ENCODE measurements around the gene RFXAP.

The RFXAP gene, protein sequence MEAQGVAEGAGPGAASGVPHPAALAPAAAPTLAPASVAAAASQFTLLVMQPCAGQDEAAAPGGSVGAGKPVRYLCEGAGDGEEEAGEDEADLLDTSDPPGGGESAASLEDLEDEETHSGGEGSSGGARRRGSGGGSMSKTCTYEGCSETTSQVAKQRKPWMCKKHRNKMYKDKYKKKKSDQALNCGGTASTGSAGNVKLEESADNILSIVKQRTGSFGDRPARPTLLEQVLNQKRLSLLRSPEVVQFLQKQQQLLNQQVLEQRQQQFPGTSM

DNA sequence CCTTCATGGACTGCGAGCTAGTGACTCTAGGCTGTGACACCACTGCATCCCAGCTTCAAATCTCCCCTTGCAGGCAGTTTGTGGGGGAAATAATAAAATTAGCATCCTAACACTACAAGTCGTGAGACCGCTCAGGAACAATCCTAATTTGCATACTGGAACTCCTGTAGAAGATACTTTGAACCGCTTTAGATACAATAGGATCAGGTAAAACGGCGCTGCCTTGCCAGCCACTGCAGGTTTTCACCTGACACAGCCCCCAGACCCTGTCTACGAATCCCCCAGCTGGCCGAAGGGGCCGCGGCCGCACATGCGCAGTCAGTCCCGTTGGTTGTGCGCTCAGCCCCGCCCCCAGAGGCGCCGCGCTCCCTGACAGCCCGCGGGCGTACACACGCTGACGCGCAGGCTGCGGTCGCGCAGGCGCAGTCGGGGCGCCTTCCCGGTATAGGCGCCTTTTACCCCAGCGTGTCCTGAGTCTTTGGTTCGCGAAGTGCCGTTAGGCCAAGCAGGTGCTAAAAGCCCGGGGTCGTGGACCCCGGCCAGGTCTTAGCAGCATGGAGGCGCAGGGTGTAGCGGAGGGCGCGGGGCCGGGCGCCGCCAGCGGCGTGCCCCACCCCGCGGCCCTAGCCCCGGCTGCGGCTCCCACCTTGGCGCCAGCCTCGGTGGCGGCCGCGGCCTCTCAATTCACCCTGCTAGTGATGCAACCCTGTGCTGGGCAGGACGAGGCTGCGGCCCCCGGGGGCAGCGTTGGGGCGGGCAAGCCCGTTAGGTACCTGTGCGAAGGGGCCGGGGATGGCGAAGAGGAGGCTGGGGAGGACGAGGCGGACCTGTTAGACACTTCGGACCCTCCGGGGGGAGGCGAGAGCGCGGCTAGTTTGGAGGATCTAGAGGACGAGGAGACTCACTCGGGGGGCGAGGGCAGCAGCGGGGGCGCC, at the start of gene RFXAP:
Gene RFXAP, plus strand, starts transcription at position 419 of the 935 bp plus-strand sequence. Its CDS starts 136 bp downstream, at position 555.
- no peak for DNase-seq (ENCODE audit: low read depth, low spot score)
- ChIA-PET POLR2A (no interaction called here), CTCF (interaction anchor here (1.3 kb wide), 1 partner anchor 162 kb away, joined by 4 read pairs; no protein-coding TSS in a partner anchor)
- no peak for TF ChIP-seq CTCF (IDR thresholded peaks at IDR 0.05; ENCODE audit: insufficient read depth, low read length, missing control alignments)
- peak within 1 kb of the TSS; percentile 80 for H3K4me3 ChIP-seq (ENCODE audit: low read depth, low read length)

DNA sequence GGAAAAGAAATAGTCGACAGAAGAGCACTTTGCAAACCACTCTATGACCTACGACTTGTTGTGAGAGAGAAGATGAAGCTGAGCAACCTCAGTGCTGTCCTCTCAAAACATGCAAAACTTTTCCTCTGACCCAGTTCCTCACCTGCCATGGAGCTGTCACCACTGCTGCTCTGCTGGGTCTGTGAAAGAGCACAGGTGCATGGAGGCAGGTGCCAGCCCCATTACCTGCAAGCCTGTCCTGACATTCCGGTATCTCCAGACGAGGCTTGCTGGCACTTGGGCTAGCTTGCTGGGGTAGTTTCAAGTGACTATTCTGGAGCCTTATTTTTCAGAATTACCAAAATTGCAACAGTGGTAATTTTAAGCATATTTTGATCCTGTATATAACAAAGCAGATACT, 49.5 kb upstream of the RFXAP start:
- POLR2A ChIA-PET, result no interaction called here
- no peak for TF ChIP-seq CTCF (IDR thresholded peaks at IDR 0.05; ENCODE audit: insufficient read depth, low read length, missing control alignments)
- no peak for DNase-seq (ENCODE audit: low read depth, low spot score)
- CTCF ChIA-PET, result interaction anchor here (2.7 kb wide), 1 partner anchor 34 kb away, joined by 9 read pairs; no protein-coding TSS in a partner anchor
- no peak overlapping the region for H3K4me3 ChIP-seq (ENCODE audit: low read depth, low read length)

GRCh38 chr13:36770741-36771140, 48.3 kb upstream of the RFXAP start:
- TF ChIP-seq CTCF (IDR thresholded peaks at IDR 0.05; ENCODE audit: insufficient read depth, low read length, missing control alignments), result no peak
- POLR2A ChIA-PET, result no interaction called here
- no peak overlapping the region for H3K4me3 ChIP-seq (ENCODE audit: low read depth, low read length)
- DNase-seq (ENCODE audit: low read depth, low spot score), result no peak
- CTCF ChIA-PET, result interaction anchor here (1.1 to 2.7 kb wide), 2 partner anchors 20 to 35 kb away, joined by 3 to 9 read pairs; no protein-coding TSS in a partner anchor

- ChIA-PET POLR2A (no interaction called here), CTCF (interaction anchor here (1.0 kb wide), 1 partner anchor 9 kb away, joined by 3 read pairs; no protein-coding TSS in a partner anchor)
- TF ChIP-seq CTCF (IDR thresholded peaks at IDR 0.05; ENCODE audit: insufficient read depth, low read length, missing control alignments), result no peak
- no peak overlapping the region for H3K4me3 ChIP-seq (ENCODE audit: low read depth, low read length)
- no peak for DNase-seq (ENCODE audit: low read depth, low spot score)
These were observed 46.2 kb upstream of the RFXAP start for GRCh38 chr13:36772853-36773252.

GRCh38 chr13:36774931-36775330, 44.1 kb upstream of the RFXAP start:
- DNase-seq (ENCODE audit: low read depth, low spot score), result no peak
- CTCF ChIA-PET, result no interaction called here
- H3K4me3 ChIP-seq (ENCODE audit: low read depth, low read length), result no peak overlapping the region
- TF ChIP-seq CTCF (IDR thresholded peaks at IDR 0.05; ENCODE audit: insufficient read depth, low read length, missing control alignments), result no peak
- POLR2A ChIA-PET, result no interaction called here

GRCh38 chr13:36776175-36776574, 42.8 kb upstream of the RFXAP start:
- TF ChIP-seq CTCF (IDR thresholded peaks at IDR 0.05; ENCODE audit: insufficient read depth, low read length, missing control alignments), result no peak
- no peak overlapping the region for H3K4me3 ChIP-seq (ENCODE audit: low read depth, low read length)
- ChIA-PET POLR2A (no interaction called here), CTCF (no interaction called here)
- DNase-seq (ENCODE audit: low read depth, low spot score), result no peak
